Smooth muscle cell (in vitro differentiated cells): ENCODE data around the gene DOK6. TPM values are rescaled to one million over a fixed set of nuclear protein-coding genes. Genes with fewer than 3 reads are reported as not detected.
"Not testable (repeated sequence)": the region's sequence is repeated elsewhere in the genome, so short reads cannot be mapped to it uniquely, and the experiment has no call there.

Experiments
- DNase-seq: peaks from one replicate; lab custom pipeline; 2025; ENCODE audit not compliant: unreplicated experiment; lab: John Stamatoyannopoulos, UW
- H2AFZ ChIP-seq: fragments of 200-600 bp; sonication (generic); 2 replicates; pipeline ENCODE4 v1.6.0; 2016; ENCODE audit warnings: antibody characterized with exemption, low read depth, mild to moderate bottlenecking
- H3F3A ChIP-seq: fragments of 200-600 bp; sonication (generic); 2 replicates; pipeline ENCODE4 v1.6.0; 2017; ENCODE audit warnings: antibody characterized with exemption, low read depth
- H3K27ac ChIP-seq: fragments of 200-600 bp; sonication (generic); 2 replicates; pipeline ENCODE4 v1.5.1; 2016; ENCODE audit warnings: low read depth, mild to moderate bottlenecking
- H3K27me3 ChIP-seq: fragments of 200-600 bp; sonication (generic); 2 replicates; pipeline ENCODE4 v1.6.1; 2016; ENCODE audit warnings: low read depth, mild to moderate bottlenecking
- H3K36me3 ChIP-seq: fragments of 200-600 bp; sonication (generic); 2 replicates; pipeline ENCODE4 v1.5.1; 2016; ENCODE audit warnings: low read depth
- H3K4me1 ChIP-seq: fragments of 200-600 bp; sonication (generic); 2 replicates; pipeline ENCODE4 v1.5.1; 2016; ENCODE audit warnings: low read depth
- H3K4me2 ChIP-seq: fragments of 200-600 bp; sonication (generic); 2 replicates; pipeline ENCODE4 v1.6.0; 2016; ENCODE audit warnings: mild to moderate bottlenecking
- H3K4me3 ChIP-seq: fragments of 200-600 bp; sonication (generic); 2 replicates; pipeline ENCODE4 v1.5.1; 2016; ENCODE audit warnings: mild to moderate bottlenecking
- H3K79me2 ChIP-seq: fragments of 200-600 bp; sonication (generic); 2 replicates; pipeline ENCODE4 v1.6.0; 2016; ENCODE audit warnings: low read depth, mild to moderate bottlenecking
- H3K9ac ChIP-seq: fragments of 200-600 bp; sonication (generic); 2 replicates; pipeline ENCODE4 v1.6.0; 2016; ENCODE audit warnings: low read depth
- H3K9me3 ChIP-seq: fragments of 200-600 bp; sonication (generic); replicated peaks from 2 replicates; pipeline ENCODE4 v1.5.1; 2016; ENCODE audit warnings: low read depth
- H4K20me1 ChIP-seq: fragments of 200-600 bp; sonication (generic); 2 replicates; pipeline ENCODE4 v1.6.0; 2016; ENCODE audit warnings: low read depth
- CTCF ChIP-seq: fragments of 200-600 bp; sonication (generic); IDR thresholded peaks from 2 replicates; pipeline ENCODE4 v1.5.1; 2017; ENCODE audit warnings: borderline replicate concordance, mild to moderate bottlenecking, antibody characterized with exemption; ENCODE audit not compliant: insufficient read depth, poor library complexity, severe bottlenecking
- WGBS: methylation state at CpG from one replicate; pipeline ENCODE4 v1.1.7; 2016; ENCODE audit warnings: low lambda C conversion rate; 5-methylcytosine and 5-hydroxymethylcytosine counted together
- polyA plus RNA-seq: library from polyadenylated mRNA; unstranded; fragments of >200 nt; fragmentation: Nextera tagmentation; extraction: Ambion mirVana; gene quantifications from 2 replicates; pipeline ENCODE4 v1.2.1, GENCODE V29; 2016
- total RNA-seq: library from RNA; depleted of rRNA; stranded (reverse); fragments of >200 nt; gene quantifications from 2 replicates; pipeline ENCODE4 v1.2.3, GENCODE V29; 2014

The DOK6 gene
- total and polyA plus RNA-seq, 2 experiments from 2014 or later = 7.2 to 21.4 TPM

GRCh38 chr18:69878213-69878933 is 477.7 kb downstream of the DOK6 start:
- Histone ChIP-seq H3K4me3 (no peak overlapping the region), H3K27me3 (no peaks in the 10 kb centered on the region), H3K4me2 (no peak overlapping the region), H4K20me1 (no peaks in the 10 kb centered on the region), H3K36me3 (no peaks in the 10 kb centered on the region), H3K9ac (no peak overlapping the region), H3F3A (no peaks in the 10 kb centered on the region), H3K27ac (no peak overlapping the region), H3K9me3 (no peaks in the 10 kb centered on the region), H3K4me1 (no peaks in the 10 kb centered on the region), H2AFZ (no peak overlapping the region), H3K79me2 (no peaks in the 10 kb centered on the region)
- DNase-seq = no peak
- 78% methylated on average over 6 of the region's 6 CpGs for WGBS
- no peak for TF ChIP-seq CTCF

DNA sequence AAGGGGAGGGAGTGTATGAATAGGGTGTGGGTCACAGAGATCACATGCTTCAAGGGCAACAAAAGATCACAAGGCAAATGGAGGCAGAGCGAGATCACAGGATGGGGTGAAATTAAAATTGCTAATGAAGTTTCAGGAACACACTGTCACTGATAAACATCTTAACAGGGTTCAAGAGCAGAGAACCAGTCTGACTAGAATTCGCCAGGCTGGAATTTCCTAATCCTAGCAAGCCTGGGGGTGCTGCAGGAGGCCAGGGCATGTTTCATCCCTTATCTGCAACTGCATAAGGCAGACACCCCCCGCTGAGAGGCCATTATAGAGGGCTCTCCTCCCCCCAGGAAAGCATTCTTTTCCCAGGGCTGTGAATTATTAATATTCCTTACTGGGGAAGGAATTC is 478.4 kb downstream of the DOK6 start:
- not testable (repeated sequence) for H3K27ac ChIP-seq, H3K4me3 ChIP-seq, H3K4me1 ChIP-seq, H3F3A ChIP-seq, H3K4me2 ChIP-seq, H2AFZ ChIP-seq, H4K20me1 ChIP-seq, H3K9me3 ChIP-seq, H3K36me3 ChIP-seq, H3K9ac ChIP-seq, H3K79me2 ChIP-seq, DNase-seq, H3K27me3 ChIP-seq
- 72% methylated on average over 3 of the region's 3 CpGs for WGBS

DNA sequence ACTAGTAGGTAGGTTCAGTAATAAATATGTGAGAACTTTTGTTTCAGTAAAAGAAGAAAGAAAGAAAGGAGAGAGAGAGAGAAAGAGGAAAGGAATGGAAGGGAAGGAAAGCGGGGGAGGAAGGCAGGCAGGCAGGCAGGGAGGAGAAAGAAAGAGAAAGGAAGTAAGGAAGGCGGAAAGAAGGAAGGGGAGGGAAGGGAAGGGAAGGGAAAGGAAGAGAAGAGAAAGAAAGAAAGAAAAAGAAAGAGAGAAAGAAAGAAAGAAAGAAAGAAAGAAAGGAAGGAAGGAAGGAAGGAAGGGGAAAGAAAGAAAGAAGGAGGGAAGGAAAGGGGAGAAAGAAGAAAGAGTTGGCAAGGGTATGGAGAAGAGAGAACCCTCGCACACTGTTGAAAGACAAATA is 479.4 kb downstream of the DOK6 start:
- H3K36me3 ChIP-seq = no peaks in the 10 kb centered on the region
- TF ChIP-seq CTCF = no peak
- 90% methylated on average over 3 of the region's 3 CpGs for WGBS

GRCh38 chr18:69882965-69883668 is 482.4 kb downstream of the DOK6 start:
- H3K4me3 ChIP-seq = no peak overlapping the region
- no peak for TF ChIP-seq CTCF
- no peaks in the 10 kb centered on the region for H3K4me1 ChIP-seq
- no peaks in the 10 kb centered on the region for H4K20me1 ChIP-seq
- H3F3A ChIP-seq = no peaks in the 10 kb centered on the region
- H3K4me2 ChIP-seq = no peak overlapping the region
- H2AFZ ChIP-seq = no peak overlapping the region
- no peak for DNase-seq
- no peak overlapping the region for H3K9ac ChIP-seq
- no peaks in the 10 kb centered on the region for H3K9me3 ChIP-seq
- no peak overlapping the region for H3K27ac ChIP-seq
- H3K79me2 ChIP-seq = no peaks in the 10 kb centered on the region
- WGBS = 94% methylated on average over 6 of the region's 6 CpGs
- no peaks in the 10 kb centered on the region for H3K27me3 ChIP-seq
- no peaks in the 10 kb centered on the region for H3K36me3 ChIP-seq

More for the DNA sequence above, 479.4 kb downstream of the DOK6 start:
- H2AFZ ChIP-seq = no peak overlapping the region
- no peaks in the 10 kb centered on the region for H3F3A ChIP-seq
- H3K4me3 ChIP-seq = no peak overlapping the region
- no peaks in the 10 kb centered on the region for H4K20me1 ChIP-seq
- H3K4me1 ChIP-seq = no peaks in the 10 kb centered on the region
- no peak for DNase-seq
- no peaks in the 10 kb centered on the region for H3K79me2 ChIP-seq
- no peaks in the 10 kb centered on the region for H3K27me3 ChIP-seq
- no peak overlapping the region for H3K4me2 ChIP-seq
- no peaks in the 10 kb centered on the region for H3K9me3 ChIP-seq
- no peak overlapping the region for H3K27ac ChIP-seq
- H3K9ac ChIP-seq = no peak overlapping the region
